T-helper 1 cell treated with Interleukin-12 subunit alpha and Interleukin-12 subunit beta and Interleukin-4 antibody, amounts not matched to agents 30 ng/mL and 1 ng/mL, for 36 hours (primary cell): ENCODE measurements around the gene MRPL3. TPM values are rescaled to one million over a fixed set of nuclear protein-coding genes. Genes with fewer than 3 reads are reported as not detected.

ENCODE experiments used
- intact Hi-C: fragments of 100-400 bp; cut with micrococcal nuclease; formaldehyde crosslinking; loops from one replicate; pipeline ENCODE4 v1.15.1; 2024
- total RNA-seq: library from RNA; stranded (reverse); gene quantifications from 2 replicates; pipeline ENCODE4 v1.2.3, GENCODE V29; 2022

The MRPL3 gene
- total RNA-seq, 1 donor from 2014 or later = 78.8 TPM

DNA sequence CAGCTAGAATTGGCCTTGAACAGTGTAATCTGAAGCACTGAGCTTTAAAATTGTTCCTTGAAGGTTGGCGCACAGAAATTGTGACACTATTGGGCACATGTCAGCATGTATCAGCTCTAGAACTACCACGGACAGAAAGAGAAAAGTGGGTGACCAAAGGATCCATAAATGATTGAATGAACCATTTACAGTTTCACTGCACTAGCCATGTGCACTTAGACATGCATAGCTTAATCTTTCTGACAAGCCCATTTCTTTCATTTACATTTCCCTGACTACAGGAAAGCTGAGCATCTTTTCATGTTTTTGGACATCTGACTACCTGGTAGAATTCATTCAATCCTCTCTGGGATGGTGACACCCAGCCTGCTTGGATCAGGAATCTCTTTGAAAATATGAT, 85.0 kb downstream of the MRPL3 start:
- intact Hi-C loops = no loop called here

Other genes starting within 250 kb of the MRPL3 start
- gene NUDT16, start 121.2 kb downstream of the MRPL3 start, total RNA-seq = 7.4 and 7.5 TPM in 2 replicates